GM13977 (cell line): ENCODE measurements around the gene SLC44A5.

ENCODE experiments used
- DNase-seq: peaks from one replicate; pipeline ENCODE4 v3.0.0; 2012; ENCODE audit warnings: low spot score
- in situ Hi-C: fragments of 300-500 bp; cut with MboI; formaldehyde crosslinking; loops from one replicate; pipeline ENCODE4 v1.12.0; 2022; ENCODE audit warnings: low sequenced_read_pairs, low pct_unique_long_range_greater_than_20kb, mixed read lengths, inconsistent platforms; ENCODE audit not compliant: unreplicated experiment
- TF ChIP-seq, protein P1 (sequence below): IDR thresholded peaks from 2 replicates; pipeline ENCODE4 v1.5.1; 2012; ENCODE audit warnings: mild to moderate bottlenecking, control low read depth; ENCODE audit not compliant: insufficient read depth; ENCODE audit errors: extremely low read depth, missing control alignments

Gene SLC44A5

DNA sequence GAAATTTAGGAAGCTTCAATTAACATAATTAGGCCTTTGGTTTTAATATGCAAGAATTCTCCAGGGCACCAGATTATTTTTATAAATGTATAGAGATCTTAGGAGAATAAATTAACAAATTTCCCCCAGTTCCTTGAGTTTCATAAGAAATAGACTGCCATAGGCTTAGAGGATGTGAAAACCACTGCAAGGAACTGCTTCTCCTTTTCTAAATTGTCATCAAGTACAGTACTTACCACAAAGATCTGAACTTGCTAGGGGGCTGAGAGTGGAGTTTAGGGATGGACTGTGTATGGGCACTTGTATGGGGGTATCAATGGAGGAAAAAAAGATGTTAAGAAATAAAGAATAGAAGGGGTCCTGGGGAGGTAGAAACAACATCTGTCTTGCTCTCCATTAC, 445.6 kb downstream of the SLC44A5 start:
- in situ Hi-C loops, result no loop called here
- no peak for DNase-seq
- TF ChIP-seq, protein P1, sequence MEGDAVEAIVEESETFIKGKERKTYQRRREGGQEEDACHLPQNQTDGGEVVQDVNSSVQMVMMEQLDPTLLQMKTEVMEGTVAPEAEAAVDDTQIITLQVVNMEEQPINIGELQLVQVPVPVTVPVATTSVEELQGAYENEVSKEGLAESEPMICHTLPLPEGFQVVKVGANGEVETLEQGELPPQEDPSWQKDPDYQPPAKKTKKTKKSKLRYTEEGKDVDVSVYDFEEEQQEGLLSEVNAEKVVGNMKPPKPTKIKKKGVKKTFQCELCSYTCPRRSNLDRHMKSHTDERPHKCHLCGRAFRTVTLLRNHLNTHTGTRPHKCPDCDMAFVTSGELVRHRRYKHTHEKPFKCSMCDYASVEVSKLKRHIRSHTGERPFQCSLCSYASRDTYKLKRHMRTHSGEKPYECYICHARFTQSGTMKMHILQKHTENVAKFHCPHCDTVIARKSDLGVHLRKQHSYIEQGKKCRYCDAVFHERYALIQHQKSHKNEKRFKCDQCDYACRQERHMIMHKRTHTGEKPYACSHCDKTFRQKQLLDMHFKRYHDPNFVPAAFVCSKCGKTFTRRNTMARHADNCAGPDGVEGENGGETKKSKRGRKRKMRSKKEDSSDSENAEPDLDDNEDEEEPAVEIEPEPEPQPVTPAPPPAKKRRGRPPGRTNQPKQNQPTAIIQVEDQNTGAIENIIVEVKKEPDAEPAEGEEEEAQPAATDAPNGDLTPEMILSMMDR, result no peak

DNA sequence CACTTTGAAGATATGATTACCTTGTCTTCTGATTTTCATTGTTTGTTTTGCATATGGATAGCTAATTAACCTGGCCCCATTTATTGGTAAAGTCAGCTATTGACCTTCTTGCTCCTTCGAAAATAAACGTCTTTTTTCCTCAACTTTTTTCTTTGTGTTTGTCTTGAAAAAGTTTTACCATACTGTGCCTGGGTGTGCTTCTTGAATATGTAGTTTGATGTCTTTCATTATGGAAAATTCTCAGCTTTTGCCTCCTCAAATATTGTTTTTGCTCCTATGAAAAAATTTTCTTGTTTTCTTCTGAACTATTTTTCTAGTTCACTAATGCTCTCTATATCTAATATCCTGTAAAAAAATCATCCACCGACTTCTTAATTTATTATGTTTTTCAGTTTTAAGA, 451.8 kb downstream of the SLC44A5 start:
- in situ Hi-C loops, result no loop called here
- TF ChIP-seq, protein P1, result no peak
- no peak for DNase-seq
